WTC11 (cell line): ENCODE results near the gene NLRP3. TPM values are rescaled to one million over a fixed set of nuclear protein-coding genes. Genes with fewer than 3 reads are reported as not detected.
"Not testable (repeated sequence)": the region's sequence is repeated elsewhere in the genome, so short reads cannot be mapped to it uniquely, and the experiment has no call there.

Experiments
- ATAC-seq: fragments of 200-7000 bp; cut with Tn5 transposase; 2 replicates; pipeline ENCODE4 v1.10.0; 2021; ENCODE audit warnings: mild to moderate bottlenecking, moderate library complexity
- CTCF ChIA-PET: fragments of 300-600 bp; sonication (Branson Sonifier 250); formaldehyde crosslinking; loops from one replicate; lab custom pipeline; 2021; ENCODE audit warnings: antibody characterized with exemption; lab: Charles Lee
- POLR2A ChIA-PET: fragments of 350-600 bp; sonication (Branson Sonifier 250); formaldehyde crosslinking; loops from one replicate; lab custom pipeline; 2021; ENCODE audit warnings: antibody characterized with exemption; lab: Charles Lee
- DNase-seq: peaks from one replicate; pipeline ENCODE4 v3.0.0; 2021; ENCODE audit warnings: low spot score
- H3K27ac Mint-ChIP-seq: 2 replicates; pipeline ENCODE4 v1.8.0; 2021; ENCODE audit warnings: mixed read lengths
- H3K27me3 Mint-ChIP-seq: 2 replicates; pipeline ENCODE4 v1.8.0; 2021; ENCODE audit warnings: low read depth, mild to moderate bottlenecking, moderate library complexity, mixed read lengths
- H3K36me3 Mint-ChIP-seq: 2 replicates; pipeline ENCODE4 v1.8.0; 2021; ENCODE audit warnings: mixed read lengths
- H3K4me1 Mint-ChIP-seq: 2 replicates; pipeline ENCODE4 v1.8.0; 2022; ENCODE audit warnings: mixed read lengths
- H3K4me3 Mint-ChIP-seq: 2 replicates; pipeline ENCODE4 v1.8.0; 2021; ENCODE audit warnings: mild to moderate bottlenecking, moderate library complexity, mixed read lengths
- H3K9me3 Mint-ChIP-seq: 2 replicates; pipeline ENCODE4 v1.8.0; 2021; ENCODE audit warnings: mixed read lengths
- ATF1 ChIP-seq: sonication (generic); formaldehyde crosslinking; IDR thresholded peaks from 2 replicates; pipeline ENCODE4 v1.8.1; 2023; ENCODE audit warnings: mild to moderate bottlenecking, moderate library complexity, missing genetic modification reagents
- CBFB ChIP-seq: sonication (generic); formaldehyde crosslinking; IDR thresholded peaks from 2 replicates; pipeline ENCODE4 v1.8.1; 2022; ENCODE audit warnings: mild to moderate bottlenecking, low read depth, missing genetic modification reagents
- CREB1 ChIP-seq: sonication (generic); formaldehyde crosslinking; IDR thresholded peaks from 2 replicates; pipeline ENCODE4 v1.8.0; 2023; ENCODE audit warnings: mild to moderate bottlenecking, missing genetic modification reagents
- CTCF ChIP-seq: fragments of 200-600 bp; IDR thresholded peaks from 2 replicates; pipeline ENCODE4 v1.8.0; 2022; ENCODE audit warnings: antibody characterized with exemption
- FOXJ3 ChIP-seq: sonication (generic); formaldehyde crosslinking; IDR thresholded peaks from 2 replicates; pipeline ENCODE4 v1.9.0; 2021; ENCODE audit warnings: missing genetic modification reagents, mild to moderate bottlenecking, borderline replicate concordance
- FOXK1 ChIP-seq: sonication (generic); formaldehyde crosslinking; IDR thresholded peaks from 2 replicates; pipeline ENCODE4 v1.8.0; 2022; ENCODE audit warnings: mild to moderate bottlenecking, moderate library complexity, missing genetic modification reagents
- NFATC4 ChIP-seq: fragments of 250-450 bp; sonication (Bioruptor Pico); IDR thresholded peaks from 2 replicates; pipeline ENCODE4 v1.9.0; 2021; ENCODE audit warnings: mild to moderate bottlenecking
- NFE2L1 ChIP-seq: sonication (generic); formaldehyde crosslinking; IDR thresholded peaks from 2 replicates; pipeline ENCODE4 v1.8.1; 2023; ENCODE audit warnings: missing genetic modification reagents
- NR1H2 ChIP-seq: sonication (generic); formaldehyde crosslinking; IDR thresholded peaks from 2 replicates; pipeline ENCODE4 v1.9.0; 2021; ENCODE audit warnings: mild to moderate bottlenecking, moderate library complexity, missing genetic modification reagents
- NR2C2 ChIP-seq: sonication (generic); formaldehyde crosslinking; IDR thresholded peaks from 2 replicates; pipeline ENCODE4 v1.8.0; 2022; ENCODE audit warnings: mild to moderate bottlenecking, missing genetic modification reagents
- NR3C1 ChIP-seq: sonication (generic); formaldehyde crosslinking; conservative IDR thresholded peaks from 2 replicates; pipeline ENCODE4 v1.8.1; 2023; ENCODE audit warnings: low read depth, mild to moderate bottlenecking, missing genetic modification reagents
- RORB ChIP-seq: fragments of 250-450 bp; sonication (Bioruptor Pico); IDR thresholded peaks from 2 replicates; pipeline ENCODE4 v1.9.0; 2021; ENCODE audit warnings: mild to moderate bottlenecking
- SP1 ChIP-seq: sonication (generic); formaldehyde crosslinking; conservative IDR thresholded peaks from 2 replicates; pipeline ENCODE4 v1.8.1; 2022; ENCODE audit warnings: missing genetic modification reagents
- TCF7 ChIP-seq: sonication (generic); formaldehyde crosslinking; IDR thresholded peaks from 2 replicates; pipeline ENCODE4 v1.8.0; 2022; ENCODE audit warnings: mild to moderate bottlenecking, low read depth, missing genetic modification reagents, moderate library complexity
- TEAD4 ChIP-seq: sonication (generic); formaldehyde crosslinking; IDR thresholded peaks from 2 replicates; pipeline ENCODE4 v1.8.0; 2022; ENCODE audit warnings: mild to moderate bottlenecking, missing genetic modification reagents
- ZNF219 ChIP-seq: sonication (generic); formaldehyde crosslinking; IDR thresholded peaks from 2 replicates; pipeline ENCODE4 v1.8.0; 2023; ENCODE audit warnings: missing genetic modification reagents, mild to moderate bottlenecking, borderline replicate concordance
- ZNF263 ChIP-seq: sonication (generic); formaldehyde crosslinking; IDR thresholded peaks from 2 replicates; pipeline ENCODE4 v1.8.1; 2022; ENCODE audit warnings: low read depth, mild to moderate bottlenecking, moderate library complexity, missing genetic modification reagents
- ZNF671 ChIP-seq: fragments of 250-450 bp; sonication (Bioruptor Pico); IDR thresholded peaks from 2 replicates; pipeline ENCODE4 v1.8.0; 2021; ENCODE audit warnings: mild to moderate bottlenecking
- total RNA-seq: library from RNA; stranded (reverse); gene quantifications from 3 replicates; pipeline ENCODE4 v1.2.3, GENCODE V29; 2021
- TF ChIP-seq, protein P1 (sequence below): sonication (generic); formaldehyde crosslinking; IDR thresholded peaks from 2 replicates; pipeline ENCODE4 v1.8.1; 2022; ENCODE audit warnings: low read depth, mild to moderate bottlenecking, moderate library complexity, missing genetic modification reagents, borderline replicate concordance
- TF ChIP-seq, protein P2 (sequence below): sonication (generic); formaldehyde crosslinking; IDR thresholded peaks from 2 replicates; pipeline ENCODE4 v1.8.1; 2022; ENCODE audit warnings: low read depth, missing genetic modification reagents, borderline replicate concordance
- TF ChIP-seq, protein P3 (sequence below): fragments of 250-450 bp; sonication (Bioruptor Pico); IDR thresholded peaks from 2 replicates; pipeline ENCODE4 v2.1.2; 2022; ENCODE audit warnings: mild to moderate bottlenecking, moderate library complexity
- TF ChIP-seq, protein P4 (sequence below): sonication (generic); formaldehyde crosslinking; IDR thresholded peaks from 2 replicates; pipeline ENCODE4 v1.8.0; 2022; ENCODE audit warnings: mild to moderate bottlenecking, missing genetic modification reagents
- TF ChIP-seq, protein P5 (sequence below): fragments of 250-450 bp; sonication (Bioruptor Pico); IDR thresholded peaks from 2 replicates; pipeline ENCODE4 v1.9.0; 2021; ENCODE audit warnings: moderate library complexity, mild to moderate bottlenecking, inconsistent platforms, borderline replicate concordance

NLRP3 gene
- total RNA-seq, 1 experiment from 2014 or later = 0.11 TPM

DNA sequence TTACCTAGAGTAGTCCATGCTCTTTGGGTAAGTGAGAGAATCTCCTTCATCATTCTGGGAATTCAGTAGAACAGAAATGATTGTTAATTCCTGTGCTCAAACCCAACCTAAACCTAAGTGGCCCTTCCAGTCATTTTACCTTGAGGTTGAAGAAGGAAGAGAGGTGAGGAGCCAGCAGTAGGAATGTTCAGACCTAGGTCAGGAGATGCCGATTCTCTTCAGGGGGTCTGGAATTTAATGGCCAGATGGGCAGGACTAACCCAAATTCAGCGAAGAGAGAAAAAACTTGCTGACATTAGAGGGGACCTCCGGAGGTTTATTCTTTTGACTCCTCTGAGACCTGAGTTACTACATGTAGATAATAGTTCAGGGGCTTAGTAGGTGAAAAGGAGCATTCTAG, 58.4 kb downstream of the NLRP3 start (continued):
- TF ChIP-seq, protein P1, sequence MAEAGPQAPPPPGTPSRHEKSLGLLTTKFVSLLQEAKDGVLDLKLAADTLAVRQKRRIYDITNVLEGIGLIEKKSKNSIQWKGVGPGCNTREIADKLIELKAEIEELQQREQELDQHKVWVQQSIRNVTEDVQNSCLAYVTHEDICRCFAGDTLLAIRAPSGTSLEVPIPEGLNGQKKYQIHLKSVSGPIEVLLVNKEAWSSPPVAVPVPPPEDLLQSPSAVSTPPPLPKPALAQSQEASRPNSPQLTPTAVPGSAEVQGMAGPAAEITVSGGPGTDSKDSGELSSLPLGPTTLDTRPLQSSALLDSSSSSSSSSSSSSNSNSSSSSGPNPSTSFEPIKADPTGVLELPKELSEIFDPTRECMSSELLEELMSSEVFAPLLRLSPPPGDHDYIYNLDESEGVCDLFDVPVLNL (CRISPR knock-in tag) = no peak
- TF ChIP-seq NR3C1 (no peak), TCF7 (CRISPR knock-in tag) (no peak), FOXJ3 (no peak), ZNF671 (no peak)
- TF ChIP-seq, protein P2, sequence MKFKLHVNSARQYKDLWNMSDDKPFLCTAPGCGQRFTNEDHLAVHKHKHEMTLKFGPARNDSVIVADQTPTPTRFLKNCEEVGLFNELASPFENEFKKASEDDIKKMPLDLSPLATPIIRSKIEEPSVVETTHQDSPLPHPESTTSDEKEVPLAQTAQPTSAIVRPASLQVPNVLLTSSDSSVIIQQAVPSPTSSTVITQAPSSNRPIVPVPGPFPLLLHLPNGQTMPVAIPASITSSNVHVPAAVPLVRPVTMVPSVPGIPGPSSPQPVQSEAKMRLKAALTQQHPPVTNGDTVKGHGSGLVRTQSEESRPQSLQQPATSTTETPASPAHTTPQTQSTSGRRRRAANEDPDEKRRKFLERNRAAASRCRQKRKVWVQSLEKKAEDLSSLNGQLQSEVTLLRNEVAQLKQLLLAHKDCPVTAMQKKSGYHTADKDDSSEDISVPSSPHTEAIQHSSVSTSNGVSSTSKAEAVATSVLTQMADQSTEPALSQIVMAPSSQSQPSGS (CRISPR knock-in tag) = no peak
- TF ChIP-seq, all 79 proteins: peak for 0

- Mint-ChIP-seq H3K9me3 (peaks cover 15% of the 10 kb centered on the region), H3K27ac (no peak overlapping the region), H3K36me3 (peaks cover 15% of the 10 kb centered on the region), H3K4me1 (peaks cover 23% of the 10 kb centered on the region), H3K4me3 (no peak overlapping the region)
- TF ChIP-seq RORB (CRISPR knock-in tag) (no peak), CREB1 (CRISPR knock-in tag) (no peak), NR1H2 (no peak), SP1 (CRISPR knock-in tag) (no peak), NFATC4 (CRISPR knock-in tag) (no peak)
- TF ChIP-seq, protein P3, sequence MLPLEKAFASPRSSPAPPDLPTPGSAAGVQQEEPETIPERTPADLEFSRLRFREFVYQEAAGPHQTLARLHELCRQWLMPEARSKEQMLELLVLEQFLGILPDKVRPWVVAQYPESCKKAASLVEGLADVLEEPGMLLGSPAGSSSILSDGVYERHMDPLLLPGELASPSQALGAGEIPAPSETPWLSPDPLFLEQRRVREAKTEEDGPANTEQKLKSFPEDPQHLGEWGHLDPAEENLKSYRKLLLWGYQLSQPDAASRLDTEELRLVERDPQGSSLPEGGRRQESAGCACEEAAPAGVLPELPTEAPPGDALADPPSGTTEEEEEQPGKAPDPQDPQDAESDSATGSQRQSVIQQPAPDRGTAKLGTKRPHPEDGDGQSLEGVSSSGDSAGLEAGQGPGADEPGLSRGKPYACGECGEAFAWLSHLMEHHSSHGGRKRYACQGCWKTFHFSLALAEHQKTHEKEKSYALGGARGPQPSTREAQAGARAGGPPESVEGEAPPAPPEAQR (CRISPR knock-in tag) = no peak
- TF ChIP-seq, all 79 proteins: peak for 0
- DNase-seq (no peak), ATAC-seq (no peak)
- CTCF ChIA-PET = no interaction called here
- POLR2A ChIA-PET = no interaction called here
- no peaks in the 10 kb centered on the region for H3K27me3 Mint-ChIP-seq
Observed at GRCh38 chr1:247475793-247476192, 59.8 kb downstream of the NLRP3 start.

DNA sequence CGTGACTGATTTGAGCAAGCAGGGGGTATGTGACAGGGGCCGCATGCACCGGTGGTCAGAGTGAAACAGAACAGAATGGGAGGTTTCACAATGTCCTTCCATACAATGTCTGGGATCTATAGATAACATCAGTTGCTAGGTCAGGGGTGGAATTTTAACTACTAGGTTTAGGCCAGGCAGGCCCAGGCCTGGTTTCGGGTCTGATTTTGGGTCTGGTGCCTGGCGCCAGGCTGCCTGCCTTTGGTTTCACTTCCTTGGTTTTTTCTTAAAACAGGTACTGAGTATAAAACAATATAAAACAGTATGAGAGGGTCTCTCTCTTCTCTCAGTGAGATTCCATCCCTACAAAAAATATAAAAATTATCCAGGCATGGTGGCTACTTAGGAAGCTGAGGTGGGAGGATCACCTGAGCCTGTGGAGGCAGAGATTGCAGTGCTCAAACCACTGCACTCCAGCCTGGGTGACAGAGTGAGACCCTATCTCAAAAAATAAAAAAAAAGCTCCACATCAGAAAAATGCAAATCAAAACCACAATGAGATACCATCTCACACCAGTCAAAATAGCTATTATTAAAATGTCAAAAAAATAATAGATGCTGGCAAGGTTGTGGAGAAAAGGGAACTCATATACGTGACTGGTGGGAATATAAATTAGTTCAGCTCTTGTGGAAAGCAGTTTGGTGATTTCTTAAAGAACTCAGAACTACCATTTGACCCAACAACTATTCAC, 60.5 kb downstream of the NLRP3 start:
- CTCF ChIA-PET, H3K27me3 Mint-ChIP-seq, POLR2A ChIA-PET, H3K4me3 Mint-ChIP-seq, H3K27ac Mint-ChIP-seq, DNase-seq, ATAC-seq: not testable (repeated sequence)
- Mint-ChIP-seq H3K9me3 (peaks cover 15% of the 10 kb centered on the region), H3K4me1 (peaks cover 23% of the 10 kb centered on the region), H3K36me3 (peaks cover 15% of the 10 kb centered on the region)

- ChIA-PET POLR2A (no interaction called here), CTCF (no interaction called here)
- H3K36me3 Mint-ChIP-seq = no peaks in the 10 kb centered on the region
- no peak for ATAC-seq
- H3K9me3 Mint-ChIP-seq = no peaks in the 10 kb centered on the region
- no peaks in the 10 kb centered on the region for H3K4me1 Mint-ChIP-seq
- H3K27ac Mint-ChIP-seq = no peak overlapping the region
- no peak for DNase-seq
- H3K4me3 Mint-ChIP-seq = no peak overlapping the region
- no peaks in the 10 kb centered on the region for H3K27me3 Mint-ChIP-seq
- TF ChIP-seq, protein P4, sequence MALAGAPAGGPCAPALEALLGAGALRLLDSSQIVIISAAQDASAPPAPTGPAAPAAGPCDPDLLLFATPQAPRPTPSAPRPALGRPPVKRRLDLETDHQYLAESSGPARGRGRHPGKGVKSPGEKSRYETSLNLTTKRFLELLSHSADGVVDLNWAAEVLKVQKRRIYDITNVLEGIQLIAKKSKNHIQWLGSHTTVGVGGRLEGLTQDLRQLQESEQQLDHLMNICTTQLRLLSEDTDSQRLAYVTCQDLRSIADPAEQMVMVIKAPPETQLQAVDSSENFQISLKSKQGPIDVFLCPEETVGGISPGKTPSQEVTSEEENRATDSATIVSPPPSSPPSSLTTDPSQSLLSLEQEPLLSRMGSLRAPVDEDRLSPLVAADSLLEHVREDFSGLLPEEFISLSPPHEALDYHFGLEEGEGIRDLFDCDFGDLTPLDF (CRISPR knock-in tag) = no peak
- TF ChIP-seq NFATC4 (CRISPR knock-in tag) = no peak
- no peak for TF ChIP-seq ZNF263 (CRISPR knock-in tag)
- TF ChIP-seq ZNF219 (CRISPR knock-in tag) = no peak
- TF ChIP-seq TEAD4 (CRISPR knock-in tag) = no peak
- no peak for TF ChIP-seq CBFB (CRISPR knock-in tag)
- no peak for TF ChIP-seq NR2C2 (CRISPR knock-in tag)
- no peak for TF ChIP-seq NFE2L1 (CRISPR knock-in tag)
- TF ChIP-seq ATF1 (CRISPR knock-in tag) = no peak
- no peak for TF ChIP-seq CTCF
- TF ChIP-seq, protein P5, sequence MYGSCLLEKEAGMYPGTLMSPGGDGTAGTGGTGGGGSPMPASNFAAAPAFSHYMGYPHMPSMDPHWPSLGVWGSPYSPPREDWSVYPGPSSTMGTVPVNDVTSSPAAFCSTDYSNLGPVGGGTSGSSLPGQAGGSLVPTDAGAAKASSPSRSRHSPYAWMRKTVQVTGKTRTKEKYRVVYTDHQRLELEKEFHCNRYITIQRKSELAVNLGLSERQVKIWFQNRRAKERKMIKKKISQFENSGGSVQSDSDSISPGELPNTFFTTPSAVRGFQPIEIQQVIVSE (CRISPR knock-in tag) = no peak
- TF ChIP-seq FOXK1 (CRISPR knock-in tag) = no peak
Observed at GRCh38 chr1:247482747-247483146, 66.8 kb downstream of the NLRP3 start.
